ENCODE measurements around the gene BBS7.

The BBS7 gene, protein sequence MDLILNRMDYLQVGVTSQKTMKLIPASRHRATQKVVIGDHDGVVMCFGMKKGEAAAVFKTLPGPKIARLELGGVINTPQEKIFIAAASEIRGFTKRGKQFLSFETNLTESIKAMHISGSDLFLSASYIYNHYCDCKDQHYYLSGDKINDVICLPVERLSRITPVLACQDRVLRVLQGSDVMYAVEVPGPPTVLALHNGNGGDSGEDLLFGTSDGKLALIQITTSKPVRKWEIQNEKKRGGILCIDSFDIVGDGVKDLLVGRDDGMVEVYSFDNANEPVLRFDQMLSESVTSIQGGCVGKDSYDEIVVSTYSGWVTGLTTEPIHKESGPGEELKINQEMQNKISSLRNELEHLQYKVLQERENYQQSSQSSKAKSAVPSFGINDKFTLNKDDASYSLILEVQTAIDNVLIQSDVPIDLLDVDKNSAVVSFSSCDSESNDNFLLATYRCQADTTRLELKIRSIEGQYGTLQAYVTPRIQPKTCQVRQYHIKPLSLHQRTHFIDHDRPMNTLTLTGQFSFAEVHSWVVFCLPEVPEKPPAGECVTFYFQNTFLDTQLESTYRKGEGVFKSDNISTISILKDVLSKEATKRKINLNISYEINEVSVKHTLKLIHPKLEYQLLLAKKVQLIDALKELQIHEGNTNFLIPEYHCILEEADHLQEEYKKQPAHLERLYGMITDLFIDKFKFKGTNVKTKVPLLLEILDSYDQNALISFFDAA

GRCh38 chr4:121869841-121870822, at the start of gene BBS7:
TSS of gene BBS7 (minus strand) at chr4:121870474. CDS start at chr4:121870313, 161 bp downstream.
- DNase-seq (ENCODE audit: low spot score), result peak; percentile 87

DNA sequence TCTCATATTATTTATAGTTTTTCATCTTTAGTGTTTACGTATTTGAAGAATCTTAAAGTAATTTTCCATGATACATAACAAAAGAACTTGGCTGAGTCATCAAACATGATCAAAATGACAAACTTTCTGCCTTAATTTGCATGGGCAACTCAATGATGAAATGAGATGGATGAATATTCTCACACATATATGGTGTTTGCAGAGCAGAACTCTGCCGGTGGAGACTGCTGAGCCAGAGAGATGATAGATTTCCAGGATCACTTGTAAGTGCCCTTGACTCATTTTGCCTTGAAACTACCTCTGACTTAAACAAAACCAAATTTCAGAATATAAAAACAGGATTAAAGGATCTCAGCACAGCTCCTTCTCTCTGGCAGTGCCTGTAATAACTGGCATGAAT, 43.4 kb upstream of the BBS7 start:
- DNase-seq (ENCODE audit: low spot score), result no peak

DNA sequence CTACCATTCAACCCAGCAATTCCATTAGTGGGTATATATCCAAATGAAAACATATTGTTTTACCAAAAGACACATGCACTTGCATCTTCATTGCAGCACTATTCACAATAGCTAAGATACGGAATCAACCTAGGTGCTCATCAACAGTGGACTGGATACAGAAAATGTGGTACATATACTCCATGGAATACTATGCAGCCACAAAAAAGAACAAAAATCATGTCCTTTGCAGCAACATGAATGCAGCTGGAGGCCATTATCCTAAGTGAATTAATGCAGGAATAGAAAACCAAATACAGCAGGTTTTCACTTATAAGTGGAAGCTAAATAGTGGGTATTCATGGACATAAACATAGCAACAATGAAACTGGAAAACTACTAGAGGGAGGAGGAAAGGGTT, 38.1 kb upstream of the BBS7 start:
- no peak for DNase-seq (ENCODE audit: low spot score)

DNA sequence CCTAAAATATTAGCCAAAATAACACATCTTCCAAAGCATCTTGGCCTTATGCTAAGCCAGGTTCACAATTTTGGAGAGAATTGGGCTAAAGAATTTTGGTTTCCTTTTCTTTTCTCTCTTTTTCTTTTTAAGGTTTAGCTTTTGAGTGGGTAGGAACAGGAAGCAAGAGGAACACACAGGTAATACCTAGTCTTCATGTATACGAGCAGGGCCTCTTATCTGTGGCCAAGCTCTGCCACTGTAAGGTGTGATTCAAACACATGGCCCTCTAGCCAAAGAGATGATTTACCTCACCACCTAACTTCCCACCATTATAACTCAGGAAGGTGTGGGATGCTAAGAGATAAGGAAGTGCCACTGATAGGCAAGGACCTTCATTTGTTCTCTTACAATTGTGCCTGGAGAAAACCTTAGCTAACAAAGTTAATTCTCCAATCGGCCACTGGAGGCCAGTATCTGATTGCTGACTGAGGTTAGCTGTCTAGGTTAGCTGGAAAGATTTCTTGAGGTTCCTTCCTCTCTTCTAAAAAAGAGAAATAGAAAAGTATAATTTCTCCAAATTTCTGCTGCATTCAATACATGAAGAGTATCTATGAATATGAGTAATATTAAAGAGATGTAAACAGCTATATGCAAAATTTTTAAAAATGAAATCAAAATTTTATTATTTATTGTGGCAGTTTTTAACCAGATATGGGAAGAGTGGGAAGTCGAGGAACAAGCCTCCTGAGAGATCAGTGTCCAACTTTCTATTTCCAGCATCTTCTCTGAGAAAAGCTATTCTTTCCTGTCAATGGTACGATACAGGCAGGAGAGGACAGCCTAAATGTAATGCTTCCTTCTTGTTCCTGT, 30.1 kb upstream of the BBS7 start:
- DNase-seq (ENCODE audit: low spot score), result peak; percentile 31

- no peak for DNase-seq (ENCODE audit: low spot score)
Measured at GRCh38 chr4:121898150-121898549, 27.9 kb upstream of the BBS7 start.

- no peak for DNase-seq (ENCODE audit: low spot score)
Measured at GRCh38 chr4:121888134-121888533, 17.9 kb upstream of the BBS7 start.

DNA sequence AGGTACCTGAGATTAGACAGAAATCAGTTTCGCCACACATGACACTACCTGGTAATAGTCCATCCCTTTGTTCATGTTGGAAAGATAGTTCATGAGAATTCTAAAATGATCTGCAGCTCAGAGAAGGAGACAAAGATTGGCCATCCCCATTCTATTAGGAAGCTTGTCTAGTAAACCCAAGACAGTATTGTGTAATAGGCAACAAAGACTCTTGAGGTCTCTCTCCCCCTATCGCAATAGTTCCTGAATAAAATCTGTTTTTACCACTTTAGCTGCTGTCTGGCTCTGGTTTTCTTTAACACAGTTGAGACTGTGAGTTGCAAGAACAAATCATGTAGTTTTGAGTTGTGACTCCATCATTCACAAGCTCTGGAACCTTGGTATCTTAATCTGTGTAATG, 14.8 kb upstream of the BBS7 start:
- DNase-seq (ENCODE audit: low spot score), result no peak

DNA sequence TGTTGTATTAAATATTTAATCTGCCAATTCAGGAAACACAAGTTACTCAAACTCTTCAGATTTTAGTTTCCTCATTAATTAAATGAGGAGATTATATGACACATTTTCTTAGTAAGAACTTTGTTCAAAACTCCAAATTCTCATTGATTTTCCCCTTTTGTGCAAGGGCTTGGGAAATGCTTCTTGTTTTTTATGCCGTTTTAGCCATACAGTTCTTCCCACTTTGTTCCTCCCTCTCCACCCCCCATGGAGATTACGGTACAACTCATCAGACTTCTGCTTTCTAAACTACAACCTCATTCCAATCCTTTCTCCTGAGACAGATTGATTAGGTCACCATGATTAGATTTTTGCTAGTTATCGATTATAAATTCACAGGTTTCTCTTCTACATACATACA, 10.9 kb upstream of the BBS7 start:
- DNase-seq (ENCODE audit: low spot score), result no peak

DNA sequence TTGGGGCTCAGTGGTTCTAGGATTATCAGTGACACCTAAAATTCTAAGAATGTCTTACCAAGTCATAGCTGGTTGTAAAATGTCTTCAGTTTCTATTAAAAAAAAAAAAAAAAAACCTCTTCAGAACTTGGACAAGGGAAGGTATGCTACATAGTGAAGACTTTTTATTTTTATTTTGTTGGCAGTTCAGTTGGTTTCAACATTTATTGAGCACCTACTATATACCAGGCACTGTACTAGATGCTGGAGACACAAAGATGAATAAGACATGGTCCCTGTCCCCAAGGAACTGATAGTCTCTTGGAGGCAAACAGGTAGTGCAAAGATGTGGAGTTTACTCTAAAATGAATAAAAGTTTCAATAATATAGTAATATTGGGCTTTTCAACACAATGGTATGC, 8.9 kb upstream of the BBS7 start:
- no peak for DNase-seq (ENCODE audit: low spot score)

DNA sequence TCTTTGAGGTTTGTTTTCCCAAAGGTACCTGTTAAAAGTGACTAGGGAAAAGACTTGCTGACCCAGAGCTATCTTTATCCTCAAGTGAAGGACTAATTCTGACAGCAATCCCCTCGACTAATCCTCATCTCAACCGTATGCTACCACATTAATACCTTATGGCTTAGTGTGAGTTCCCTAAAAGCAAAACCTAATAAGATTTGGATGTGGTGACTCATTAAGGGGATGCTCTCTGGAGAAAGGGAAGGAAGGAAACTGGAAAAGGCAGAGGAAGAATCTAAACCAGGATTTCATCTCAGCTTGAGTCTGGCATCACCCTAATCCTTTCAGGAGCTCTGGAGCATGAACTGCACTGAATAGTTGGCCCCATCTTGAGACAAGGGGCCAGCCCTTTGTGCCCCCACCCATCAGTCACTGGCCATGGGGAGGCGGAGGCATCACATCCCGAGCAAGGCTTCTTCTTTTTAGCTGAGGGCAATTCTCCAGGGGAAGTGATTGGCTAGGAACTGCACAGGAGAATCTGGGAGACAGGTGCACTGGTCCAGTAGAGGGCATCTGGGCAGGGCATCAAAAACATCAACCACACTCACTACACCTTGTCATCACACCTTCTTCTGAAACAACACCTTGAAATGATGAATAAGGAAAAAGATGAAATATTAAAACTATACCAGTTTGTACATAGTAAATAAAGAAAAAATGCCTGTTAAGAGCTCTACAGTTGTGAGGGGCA, 6.9 kb upstream of the BBS7 start:
- DNase-seq (ENCODE audit: low spot score), result no peak

GRCh38 chr4:121876070-121876469, 5.8 kb upstream of the BBS7 start:
- DNase-seq (ENCODE audit: low spot score), result no peak

DNA sequence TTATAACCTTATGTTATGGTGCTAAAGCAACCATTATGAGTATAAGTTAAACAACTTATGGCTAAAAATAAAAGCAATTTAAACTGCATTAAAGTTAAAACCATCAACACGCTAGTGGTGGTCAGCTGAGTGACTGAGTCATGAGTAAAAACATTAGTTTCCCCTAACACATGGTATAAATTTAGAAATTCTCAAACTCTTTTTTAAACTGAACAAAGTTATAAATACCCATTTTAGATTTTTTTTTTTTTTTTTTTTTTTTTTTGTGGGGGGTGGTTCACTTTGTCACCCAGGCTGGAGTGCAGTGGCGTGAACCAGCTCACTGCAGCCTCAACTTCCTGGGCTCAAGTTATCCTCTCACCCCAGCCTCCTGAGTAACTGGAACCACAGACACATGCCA, 5.4 kb upstream of the BBS7 start:
- DNase-seq (ENCODE audit: low spot score), result no peak

GRCh38 chr4:121873604-121874003, 3.3 kb upstream of the BBS7 start:
- no peak for DNase-seq (ENCODE audit: low spot score)

GRCh38 chr4:121863799-121864198, 6.5 kb downstream of the BBS7 start:
- no peak for DNase-seq (ENCODE audit: low spot score)

DNA sequence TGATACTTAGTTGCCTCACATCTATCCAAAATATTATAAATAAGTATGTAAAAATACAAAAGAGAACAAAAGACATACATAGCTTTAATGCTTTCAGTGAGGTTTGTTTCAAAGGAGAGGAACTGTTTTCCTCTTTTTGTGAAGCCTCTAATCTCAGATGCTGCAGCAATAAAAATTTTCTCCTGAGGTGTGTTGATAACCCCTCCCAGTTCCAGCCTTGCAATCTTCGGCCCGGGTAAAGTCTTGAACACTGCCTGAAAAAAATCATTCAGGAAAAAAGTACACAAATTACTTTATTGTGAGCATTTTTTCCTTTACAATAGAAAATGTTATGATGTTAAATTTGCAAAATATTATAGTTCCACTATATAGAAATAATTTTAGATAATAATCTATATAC, 8.8 kb downstream of the BBS7 start:
- no peak for DNase-seq (ENCODE audit: low spot score)

DNA sequence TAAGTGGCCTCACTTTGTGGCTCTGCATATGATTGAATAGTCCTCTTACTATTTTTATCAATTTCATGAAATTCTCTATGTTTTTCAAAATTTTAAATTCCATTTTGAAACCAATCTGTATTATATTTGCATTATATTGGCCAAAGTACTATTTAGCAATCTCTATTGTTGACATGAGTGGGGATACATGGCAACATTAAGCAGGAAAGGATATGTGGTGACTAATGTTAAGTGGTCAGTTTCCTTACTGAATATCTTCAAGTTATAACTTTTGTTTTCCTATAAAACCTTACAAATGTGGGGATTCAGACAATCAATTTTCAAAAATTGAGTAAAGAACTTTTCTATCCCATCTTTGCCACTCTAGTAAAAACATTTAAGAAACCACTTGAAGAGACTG, 10.2 kb downstream of the BBS7 start:
- DNase-seq (ENCODE audit: low spot score), result no peak

DNA sequence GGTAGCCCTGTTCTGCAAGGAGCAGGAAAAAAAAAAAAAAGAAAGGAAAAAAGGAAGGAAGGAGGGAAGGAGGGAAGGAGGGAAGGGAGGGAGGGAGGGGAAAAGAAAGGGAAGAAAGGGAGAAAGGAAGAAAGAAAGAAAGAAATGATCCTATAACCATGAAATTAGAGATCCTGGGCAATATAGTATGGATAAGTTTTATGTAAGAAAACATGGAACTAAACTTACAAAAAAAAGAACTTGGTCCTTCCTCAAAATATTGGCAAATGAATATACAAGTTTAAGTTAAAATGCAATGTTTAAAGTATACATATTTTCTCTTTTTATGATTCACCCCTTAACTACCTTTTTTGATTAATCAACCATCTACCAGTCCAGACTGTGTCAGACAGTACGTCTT, 18.9 kb downstream of the BBS7 start:
- DNase-seq (ENCODE audit: low spot score), result no peak

GRCh38 chr4:121846662-121847061, 23.6 kb downstream of the BBS7 start:
- no peak for DNase-seq (ENCODE audit: low spot score)

DNA sequence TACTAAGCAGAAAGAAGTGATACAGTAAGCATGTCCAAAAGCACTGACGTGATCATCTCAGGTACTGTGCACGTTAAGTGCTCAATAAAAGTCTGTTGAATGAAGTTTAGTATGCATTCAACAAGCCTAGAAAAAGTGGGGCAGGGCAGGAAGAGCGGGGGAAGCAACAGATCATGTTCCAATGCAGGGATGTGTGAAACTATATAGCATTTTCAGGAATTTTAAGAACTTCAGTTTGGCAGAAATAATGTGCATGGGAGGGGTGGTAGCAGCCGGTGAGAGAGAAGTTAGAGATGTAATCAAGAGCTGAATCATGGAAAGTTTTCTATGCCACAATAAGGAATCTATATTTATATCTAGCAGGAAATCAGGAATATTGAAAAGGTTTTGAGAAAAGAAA, 27.4 kb downstream of the BBS7 start:
- DNase-seq (ENCODE audit: low spot score), result no peak

- no peak for DNase-seq (ENCODE audit: low spot score)
Measured at GRCh38 chr4:121838136-121838535, 32.1 kb downstream of the BBS7 start.

GRCh38 chr4:121829511-121829910, 40.8 kb downstream of the BBS7 start:
- DNase-seq (ENCODE audit: low spot score), result no peak
